Stimulated activated CD4-positive, alpha-beta T cell treated with anti-CD3 and anti-CD28 coated beads, Interleukin-1b, Interleukin-23, amount 100 ng/mL, for 48 hours (primary cell): ENCODE results near the gene PHETA1.
"Not testable (repeated sequence)": the region's sequence is repeated elsewhere in the genome, so short reads cannot be mapped to it uniquely, and the experiment has no call there.

Experiments
- DNase-seq: peaks from one replicate; pipeline ENCODE4 v3.0.0-alpha.2; 2020

PHETA1 gene

DNA sequence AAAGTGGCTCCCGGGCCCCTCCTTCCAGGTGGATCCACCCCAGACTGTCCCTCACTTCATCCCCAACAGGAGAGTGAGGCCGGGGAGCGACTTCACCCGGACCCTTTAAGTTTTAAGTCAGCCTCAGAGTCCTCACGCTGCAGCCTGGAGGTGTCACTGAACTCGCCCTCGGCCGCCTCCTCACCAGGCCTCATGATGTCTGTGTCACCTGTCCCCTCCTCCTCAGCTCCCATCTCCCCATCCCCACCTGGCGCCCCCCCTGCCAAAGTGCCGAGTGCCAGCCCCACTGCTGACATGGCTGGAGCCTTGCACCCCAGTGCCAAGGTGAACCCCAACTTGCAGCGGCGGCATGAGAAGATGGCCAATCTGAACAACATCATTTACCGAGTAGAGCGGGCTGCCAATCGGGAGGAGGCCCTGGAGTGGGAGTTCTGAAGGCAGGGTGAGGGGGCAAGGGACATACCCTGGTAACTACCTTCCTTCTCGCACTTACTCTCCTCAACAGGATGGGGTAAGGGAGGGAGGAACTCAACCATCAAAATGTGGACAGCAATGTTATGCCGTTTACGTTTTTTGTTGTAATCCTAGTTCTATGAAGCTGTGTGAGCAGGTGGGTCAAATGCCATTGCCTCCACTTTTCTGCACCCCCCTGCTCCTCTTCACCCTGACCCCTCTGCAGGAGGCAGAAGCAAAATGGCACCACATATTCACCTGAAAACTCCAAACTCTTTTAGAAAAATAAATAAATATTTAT is 20.8 kb downstream of the PHETA1 start:
- no peak for DNase-seq

DNA sequence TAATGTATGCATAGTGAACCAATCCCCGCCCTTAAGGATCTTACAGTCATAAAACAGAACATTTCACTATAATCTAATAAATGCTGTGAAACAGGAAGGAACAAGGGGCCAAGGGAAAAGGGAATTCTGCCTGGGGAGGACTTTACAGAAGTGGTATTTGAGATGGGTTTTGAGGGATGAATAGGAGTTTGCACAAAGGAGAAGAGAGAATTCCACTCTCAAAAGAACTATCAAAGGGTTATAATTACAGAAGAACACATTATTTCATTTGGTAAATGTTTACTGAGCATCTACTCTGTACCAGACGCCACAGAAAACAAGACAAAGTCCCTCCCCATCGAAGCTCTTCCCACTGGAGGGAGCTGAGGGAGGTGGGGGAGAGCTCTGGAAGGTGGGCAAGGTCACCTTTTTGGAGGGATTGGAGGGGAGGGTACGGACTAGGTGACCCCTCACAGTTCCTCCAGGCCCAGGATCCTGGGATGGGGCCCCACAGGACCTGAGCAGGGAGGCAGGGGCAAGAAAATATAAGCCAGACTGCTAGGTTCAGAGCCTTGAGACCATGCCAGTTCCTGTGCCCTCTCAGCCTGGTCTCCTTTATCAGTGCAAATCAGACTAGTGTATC is 24.5 kb downstream of the PHETA1 start:
- no peak for DNase-seq

DNA sequence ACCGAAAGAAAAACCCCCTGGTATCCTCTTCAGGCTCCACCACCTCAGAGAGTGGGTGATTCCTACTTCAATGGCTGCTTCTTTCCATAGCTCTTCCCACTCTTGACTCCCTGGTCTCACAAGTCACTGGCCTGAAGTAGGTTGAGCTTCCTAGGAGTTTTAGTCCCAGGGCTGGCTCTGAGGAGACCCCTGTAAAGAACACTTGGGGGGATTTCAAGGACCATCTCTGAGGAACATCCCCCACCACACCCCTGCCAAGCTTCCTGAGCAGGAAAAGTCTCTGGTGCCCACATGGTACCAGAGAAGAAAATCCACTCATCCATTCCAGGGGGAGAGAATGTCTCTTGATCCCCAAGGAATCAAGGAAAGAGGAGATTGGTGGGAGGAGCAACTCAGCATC is 25.7 kb downstream of the PHETA1 start:
- DNase-seq, result no peak

DNA sequence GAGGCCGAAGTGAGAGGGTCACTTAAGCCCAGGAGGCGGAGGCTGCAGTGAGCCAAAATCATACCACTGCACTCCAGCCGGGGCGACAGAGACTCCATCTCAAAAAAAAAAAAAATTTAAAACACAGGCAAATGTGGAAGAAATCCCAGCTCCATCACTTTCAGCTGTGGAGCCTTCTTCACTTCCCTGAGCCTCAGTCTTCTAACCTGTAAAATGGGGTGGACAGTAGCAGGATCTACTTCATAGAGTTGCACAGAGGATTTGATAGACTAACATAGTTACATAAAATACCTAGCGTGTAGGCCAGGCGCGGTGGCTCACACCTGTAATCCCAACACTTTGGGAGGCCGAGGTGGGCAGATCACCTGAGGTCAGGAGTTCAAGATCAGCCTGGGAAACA is 26.5 kb downstream of the PHETA1 start:
- no peak for DNase-seq

DNA sequence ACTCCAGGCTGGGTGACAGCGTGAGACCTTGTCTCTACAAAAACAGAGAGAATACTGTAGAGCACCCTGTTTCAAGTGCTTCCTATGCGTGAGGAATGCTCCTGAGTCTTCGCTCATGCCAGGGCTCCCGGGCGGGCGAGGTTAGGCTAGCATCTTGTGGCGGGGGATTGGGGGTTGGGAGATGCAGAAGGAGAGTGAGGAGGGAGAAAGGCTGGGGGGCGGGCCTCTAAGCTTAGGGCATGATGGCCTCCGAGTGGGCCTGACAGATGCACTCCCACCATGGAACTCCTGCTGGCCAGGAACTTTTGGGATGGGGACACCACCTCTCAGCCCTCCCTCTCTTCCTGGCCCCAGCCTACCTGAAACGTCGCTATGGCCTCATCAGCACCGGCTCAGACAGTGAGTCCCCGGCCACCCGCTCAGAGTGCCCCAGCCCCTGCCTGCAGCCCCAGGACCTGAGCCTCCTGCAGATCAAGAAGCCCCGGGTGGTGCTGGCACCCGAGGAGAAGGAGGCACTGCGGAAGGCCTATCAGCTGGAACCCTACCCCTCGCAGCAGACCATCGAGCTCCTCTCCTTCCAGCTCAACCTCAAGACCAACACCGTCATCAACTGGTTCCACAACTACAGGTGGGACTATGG is 27.3 kb downstream of the PHETA1 start:
- no peak for DNase-seq

DNA sequence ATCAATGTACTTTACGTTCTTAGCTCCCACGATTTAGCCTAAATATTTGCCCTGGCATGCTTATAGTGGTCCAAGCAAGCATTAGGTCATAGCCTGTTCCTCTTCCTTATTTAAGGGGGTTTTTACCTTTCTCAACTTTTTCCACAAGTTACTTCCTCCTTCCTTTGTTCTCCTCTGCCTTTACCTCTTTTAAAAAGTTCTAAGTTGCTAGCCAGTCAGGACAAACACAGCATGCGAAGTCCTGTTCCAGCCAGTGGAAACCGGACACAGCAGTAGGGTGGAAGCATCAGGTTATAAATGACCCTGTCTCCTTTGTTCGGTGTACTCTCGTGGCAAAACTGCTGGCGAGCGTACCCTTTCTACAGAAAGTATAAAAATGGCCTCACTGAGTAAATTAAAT is 28.2 kb downstream of the PHETA1 start:
- not testable (repeated sequence) for DNase-seq

DNA sequence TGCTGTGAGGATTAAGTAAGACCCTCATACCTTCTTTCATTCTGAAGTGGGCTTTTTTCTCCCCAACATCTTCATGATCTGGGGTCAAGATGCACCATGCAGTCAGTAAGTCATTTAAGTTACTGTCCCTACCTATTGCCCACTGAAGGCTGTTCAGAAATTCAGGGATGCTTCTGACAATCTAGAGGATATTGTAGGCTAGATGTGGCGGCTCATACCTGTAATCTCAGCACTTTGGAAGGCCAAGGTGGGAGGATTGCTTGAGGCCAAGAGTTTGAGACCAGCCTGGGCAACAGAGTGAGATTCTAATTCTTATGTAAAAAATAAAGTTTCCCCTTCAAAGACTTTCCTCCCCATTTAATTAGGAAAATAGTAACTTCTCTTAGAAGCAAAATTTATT is 28.7 kb downstream of the PHETA1 start:
- DNase-seq, result no peak

DNA sequence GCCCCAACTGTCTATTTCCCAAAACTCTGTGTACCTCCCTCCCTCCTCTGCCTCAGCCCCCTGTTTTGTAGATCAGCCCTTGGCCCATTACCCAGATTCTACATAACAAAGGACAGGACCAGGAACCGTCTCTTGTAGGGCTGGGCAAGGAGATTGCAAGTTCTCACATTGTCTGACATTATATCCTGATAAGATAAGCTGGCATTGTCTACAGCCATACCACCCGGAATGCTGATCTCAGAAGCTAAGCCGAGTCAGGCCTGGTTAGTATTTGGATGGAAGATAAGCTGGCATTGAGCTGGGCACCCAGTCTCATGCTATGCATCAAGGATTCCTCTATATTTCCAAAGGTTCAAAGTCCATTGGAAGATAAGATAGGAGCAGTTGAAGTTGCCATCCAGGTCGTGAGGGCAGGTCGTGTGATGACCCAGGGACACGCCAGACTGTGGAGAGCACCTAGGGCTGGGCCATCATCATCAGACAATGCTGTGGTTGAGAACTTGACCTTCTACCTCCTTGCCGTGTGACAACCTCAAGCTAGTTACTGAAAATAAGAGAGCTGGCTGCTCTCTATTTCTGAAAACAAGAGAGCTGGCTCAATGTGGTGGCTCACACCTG is 29.5 kb downstream of the PHETA1 start:
- no peak for DNase-seq

DNA sequence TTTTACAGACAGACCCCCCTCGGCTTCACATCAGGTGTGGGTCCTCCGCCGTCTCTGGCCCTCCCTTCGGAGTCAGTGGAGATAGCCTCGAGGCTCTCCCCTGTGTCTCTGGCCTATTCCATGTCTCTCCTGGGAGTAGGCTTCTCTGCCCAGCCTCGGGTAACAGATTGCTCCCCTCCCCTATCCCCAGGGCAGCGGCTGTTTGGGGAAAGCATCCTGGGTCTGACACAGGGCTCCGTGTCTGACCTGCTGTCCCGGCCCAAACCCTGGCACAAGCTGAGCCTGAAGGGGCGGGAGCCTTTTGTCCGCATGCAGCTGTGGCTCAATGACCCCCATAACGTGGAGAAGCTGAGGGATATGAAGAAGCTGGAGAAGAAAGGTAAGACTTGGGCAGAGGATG is 30.8 kb downstream of the PHETA1 start:
- DNase-seq, result no peak

DNA sequence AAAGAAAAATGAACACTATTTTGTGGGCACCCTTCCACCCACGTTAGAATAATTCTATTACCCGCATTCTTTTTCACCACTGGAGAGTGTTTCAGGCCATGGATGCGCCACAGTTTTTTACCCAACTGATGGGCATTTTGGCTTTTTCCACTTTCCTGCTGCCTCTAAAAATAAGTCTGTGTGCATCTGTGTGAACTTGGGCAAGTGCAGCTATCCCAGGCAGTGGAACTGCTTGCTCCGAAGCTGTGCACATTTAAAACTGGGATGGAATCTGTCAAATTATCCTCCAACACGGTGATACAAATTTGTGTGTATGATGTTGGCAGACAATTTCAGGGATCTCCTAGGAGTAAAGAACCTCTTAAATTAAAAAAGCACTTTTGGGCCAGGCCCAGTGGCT is 31.5 kb downstream of the PHETA1 start:
- no peak for DNase-seq

DNA sequence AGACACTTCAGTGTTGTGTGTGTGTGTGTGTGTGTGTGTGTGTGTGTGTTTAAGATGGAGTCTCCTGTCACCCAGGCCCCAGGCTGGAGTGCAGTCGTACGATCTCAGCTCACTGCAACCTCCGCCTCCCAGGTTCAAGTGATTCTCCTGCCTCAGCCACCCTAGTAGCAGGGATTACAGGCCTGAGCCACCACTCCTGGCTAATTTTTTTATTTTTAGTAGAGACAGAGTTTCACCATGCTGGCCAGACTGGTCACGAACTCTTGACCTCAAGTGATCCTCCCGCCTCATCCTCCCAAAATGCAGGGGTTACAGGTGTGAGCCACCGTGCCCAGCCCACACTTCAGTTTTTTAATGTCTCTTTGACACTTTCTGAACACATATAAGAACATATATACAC is 32.5 kb downstream of the PHETA1 start:
- not testable (repeated sequence) for DNase-seq

DNA sequence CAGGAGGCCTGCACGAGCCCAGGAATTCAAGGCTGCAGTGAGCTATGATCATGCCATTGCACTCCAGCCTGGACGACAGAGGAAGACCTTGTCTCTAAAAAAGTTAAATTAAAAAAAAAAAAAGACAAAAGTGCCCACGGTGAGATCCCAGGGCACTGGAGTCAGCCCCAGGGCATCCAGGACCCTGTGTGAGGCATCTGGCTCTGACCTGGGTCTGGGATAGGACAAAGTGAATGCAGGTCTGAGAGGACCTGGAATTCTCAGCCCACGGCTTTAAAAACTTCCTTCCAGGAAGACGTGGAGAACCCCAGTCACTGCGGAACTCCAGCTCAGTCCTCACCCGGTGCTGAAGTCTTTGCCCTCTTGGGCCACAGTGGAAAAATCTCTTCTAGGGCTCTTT is 33.1 kb downstream of the PHETA1 start:
- no peak for DNase-seq

DNA sequence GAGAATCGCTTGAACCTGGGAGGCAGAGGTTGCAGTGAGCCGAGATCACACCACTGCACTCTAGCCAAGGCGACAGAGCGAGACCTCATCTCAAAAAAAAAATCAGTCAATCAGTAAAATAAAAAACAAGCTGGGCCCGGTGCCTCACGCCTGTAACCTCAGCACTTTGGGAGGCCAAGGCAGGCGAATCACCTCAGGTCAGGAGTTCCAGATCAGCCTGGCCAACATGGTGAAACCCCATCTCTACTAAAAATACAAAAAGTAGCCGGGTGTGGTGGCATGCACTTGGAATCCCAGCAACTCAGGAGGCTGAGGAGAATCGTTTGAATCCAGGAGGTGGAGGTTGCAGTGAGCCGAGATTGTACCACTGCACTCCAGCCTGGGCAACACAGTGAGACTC is 33.6 kb downstream of the PHETA1 start:
- not testable (repeated sequence) for DNase-seq

DNA sequence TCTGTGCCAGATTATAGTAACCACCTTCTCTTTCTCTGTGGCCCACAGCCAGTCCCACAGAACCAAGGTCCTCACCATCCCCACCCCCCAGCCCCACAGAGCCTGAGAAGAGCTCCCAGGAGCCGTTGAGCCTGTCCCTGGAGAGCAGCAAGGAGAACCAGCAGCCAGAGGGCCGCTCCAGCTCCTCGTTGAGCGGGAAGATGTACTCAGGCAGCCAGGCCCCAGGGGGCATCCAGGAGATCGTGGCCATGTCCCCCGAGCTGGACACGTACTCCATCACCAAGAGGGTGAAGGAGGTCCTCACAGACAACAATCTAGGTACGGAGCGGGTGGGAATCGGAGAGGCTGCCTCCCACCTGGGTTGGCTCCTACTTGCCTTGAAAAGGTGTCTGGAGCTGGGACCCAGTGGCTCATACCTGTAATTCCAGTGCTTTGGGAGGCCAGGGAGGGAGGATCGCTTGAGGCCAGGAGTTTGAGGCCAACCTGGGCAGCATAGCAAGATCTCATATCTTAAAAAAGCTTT is 34.4 kb downstream of the PHETA1 start:
- no peak for DNase-seq

DNA sequence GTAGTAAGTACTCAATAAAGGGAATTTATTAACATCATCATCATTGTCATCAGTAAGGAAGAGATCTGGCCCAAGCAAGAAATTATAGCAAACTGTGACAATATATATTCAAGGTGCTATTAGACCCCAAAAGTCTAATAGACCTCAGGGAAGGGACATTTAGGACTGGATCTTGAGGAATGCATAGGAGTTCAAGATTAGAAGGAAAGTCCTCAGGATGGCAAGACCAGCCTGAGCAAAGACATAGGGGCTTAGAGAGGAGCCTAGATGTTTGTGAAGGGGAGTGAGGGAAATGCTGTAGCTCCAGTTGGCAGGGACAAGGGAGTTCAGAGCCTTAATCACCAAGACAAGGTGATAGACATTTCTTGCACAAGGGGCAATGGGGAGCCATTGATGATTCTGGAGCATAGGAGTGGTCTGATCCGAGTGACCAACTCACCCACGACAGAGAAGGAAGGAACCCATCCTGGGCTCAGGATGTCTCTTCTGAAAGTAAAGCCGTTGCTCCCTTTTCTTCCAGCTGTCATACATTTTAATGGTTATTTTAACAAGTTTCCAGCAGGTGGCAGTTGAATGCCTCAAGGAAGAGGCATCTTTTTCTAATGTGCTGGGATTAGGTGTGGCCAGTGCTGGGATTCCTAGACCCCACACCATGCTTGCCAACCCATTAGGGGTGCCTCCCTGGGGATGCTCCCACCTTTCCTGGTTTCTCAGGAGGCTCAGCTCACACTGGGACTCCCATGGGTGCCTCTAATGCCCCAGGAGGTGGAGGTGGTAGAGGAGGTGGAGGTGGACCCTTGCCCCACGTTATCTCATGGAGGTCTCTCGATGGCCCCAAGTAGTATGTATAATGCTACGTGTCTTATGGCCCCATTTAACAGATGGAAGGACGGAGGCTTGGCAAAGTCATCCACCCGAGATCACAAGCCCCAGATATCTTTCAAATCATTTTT is 37.8 kb downstream of the PHETA1 start:
- no peak for DNase-seq

DNA sequence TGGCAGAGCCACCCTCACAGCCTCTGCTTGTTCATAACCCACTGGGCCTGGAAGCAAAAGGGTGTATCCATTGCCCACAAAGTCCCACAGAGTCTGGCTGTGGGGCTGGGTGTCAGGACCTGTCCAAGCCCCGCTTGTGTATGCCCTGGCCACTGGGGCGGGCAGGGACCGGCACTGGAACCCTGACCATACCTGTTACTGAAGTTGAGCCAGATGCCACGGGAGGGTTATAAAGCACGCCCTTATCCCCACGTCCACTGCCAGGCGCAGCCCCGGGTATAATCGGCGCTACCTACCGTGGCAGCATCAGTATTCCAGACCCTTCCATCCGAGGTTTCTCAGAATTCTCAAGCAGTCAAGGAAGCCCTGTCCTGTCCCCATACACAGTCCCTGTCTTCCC is 40.8 kb downstream of the PHETA1 start:
- no peak for DNase-seq

DNA sequence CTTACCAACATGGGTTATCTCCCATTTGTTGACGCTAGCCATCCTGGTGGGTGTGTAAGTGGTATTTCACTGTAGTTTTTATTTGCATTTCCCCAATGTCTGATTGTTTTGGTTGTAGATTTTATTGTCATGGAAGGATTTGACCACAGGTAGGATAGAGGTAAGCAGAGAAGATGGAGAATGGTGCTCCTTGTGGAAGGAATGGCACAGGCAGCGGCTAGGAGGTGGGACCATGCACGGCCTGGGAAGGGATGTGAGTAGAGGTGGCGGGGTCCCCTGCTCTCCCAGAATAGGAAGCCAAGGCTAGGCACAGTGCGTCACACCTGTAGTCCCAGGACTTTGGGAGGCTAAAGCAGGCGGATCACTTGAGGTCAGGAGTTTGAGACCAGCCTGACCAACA is 41.4 kb downstream of the PHETA1 start:
- DNase-seq, result no peak

DNA sequence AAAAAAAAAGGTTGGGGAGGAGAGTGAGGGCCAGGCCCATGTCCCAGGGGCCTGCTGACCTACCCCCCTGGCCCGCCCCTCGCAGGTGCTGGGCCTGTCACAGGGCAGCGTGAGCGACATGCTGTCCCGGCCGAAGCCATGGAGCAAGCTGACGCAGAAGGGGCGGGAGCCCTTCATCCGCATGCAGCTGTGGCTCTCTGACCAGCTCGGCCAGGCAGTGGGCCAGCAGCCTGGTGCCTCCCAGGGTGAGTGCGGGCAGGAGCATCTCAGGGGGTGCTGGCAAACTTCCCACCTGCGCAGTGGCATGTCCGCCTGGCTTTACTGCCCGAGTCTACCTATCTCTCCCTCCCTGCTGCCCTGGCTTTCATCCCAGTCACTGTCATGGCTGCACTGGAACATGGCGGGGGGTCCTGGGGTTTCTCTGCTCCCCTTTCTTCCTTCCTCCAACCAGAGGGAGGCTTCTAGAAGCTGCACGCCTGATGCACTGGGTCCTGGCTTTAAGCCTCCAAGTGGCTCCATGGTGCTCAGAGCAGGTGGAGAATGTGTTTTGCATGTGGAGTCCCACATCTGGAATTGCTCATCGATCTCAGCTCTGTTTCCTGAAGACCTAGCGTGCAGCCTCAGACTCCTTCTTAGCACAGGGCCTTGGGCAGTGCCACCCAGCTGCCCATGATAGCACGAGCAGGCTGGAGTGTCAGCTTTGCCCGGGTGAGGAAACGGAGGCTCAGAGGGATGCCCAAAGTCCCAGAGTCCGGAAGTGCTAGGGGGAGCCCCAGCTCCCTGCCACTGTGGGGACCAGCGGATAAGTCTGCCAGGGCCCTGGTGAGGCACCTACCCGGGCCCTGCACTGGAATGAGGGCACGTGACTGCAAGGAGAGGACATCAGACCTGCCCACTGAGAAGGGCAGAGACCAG is 46.3 kb downstream of the PHETA1 start:
- DNase-seq, result no peak

DNA sequence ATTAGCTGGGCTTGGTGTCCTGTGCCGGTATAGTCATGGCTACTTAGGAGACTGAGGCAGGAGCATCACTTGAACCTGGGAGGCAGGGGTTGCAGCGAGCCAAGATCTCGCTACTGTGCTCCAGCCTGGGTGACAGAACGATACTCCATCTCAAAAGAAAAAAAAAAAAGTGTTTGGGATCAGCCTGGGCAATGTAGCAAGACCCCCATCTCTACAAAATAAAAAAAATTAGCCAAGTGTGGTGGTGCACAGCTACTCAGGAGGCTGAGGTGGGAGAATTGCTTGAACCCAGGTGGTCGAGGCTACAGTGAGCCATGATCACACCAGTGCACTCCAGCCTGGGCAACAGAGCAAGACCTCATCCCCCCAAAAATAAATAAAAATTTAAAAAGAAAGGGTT is 47.6 kb downstream of the PHETA1 start:
- no peak for DNase-seq

DNA sequence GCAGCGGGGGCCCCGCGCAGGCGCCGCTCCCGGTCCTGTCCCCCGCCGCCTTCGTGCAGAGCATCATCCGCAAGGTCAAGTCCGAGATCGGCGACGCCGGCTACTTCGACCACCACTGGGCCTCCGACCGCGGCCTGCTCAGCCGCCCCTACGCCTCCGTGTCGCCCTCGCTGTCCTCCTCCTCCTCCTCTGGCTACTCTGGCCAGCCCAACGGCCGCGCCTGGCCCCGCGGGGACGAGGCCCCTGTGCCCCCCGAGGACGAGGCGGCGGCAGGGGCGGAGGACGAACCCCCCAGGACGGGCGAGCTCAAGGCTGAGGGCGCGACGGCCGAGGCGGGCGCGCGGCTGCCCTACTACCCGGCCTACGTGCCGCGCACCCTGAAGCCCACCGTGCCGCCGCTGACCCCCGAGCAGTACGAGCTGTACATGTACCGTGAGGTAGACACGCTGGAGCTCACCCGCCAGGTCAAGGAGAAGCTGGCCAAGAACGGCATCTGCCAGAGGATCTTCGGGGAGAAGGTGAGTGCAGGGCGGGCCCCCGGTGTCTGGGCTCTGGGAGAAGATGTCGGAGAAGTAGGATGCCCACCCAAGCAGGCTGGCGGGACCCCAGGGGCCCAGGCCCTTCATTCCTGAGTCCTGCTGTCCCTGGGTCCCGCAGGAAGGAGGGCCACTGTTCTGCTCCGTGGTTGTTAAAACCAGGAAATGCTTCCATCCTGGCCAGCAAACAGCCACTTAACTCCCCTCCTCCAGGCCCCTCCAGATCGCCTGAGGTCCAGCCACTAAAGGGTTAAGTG is 48.4 kb downstream of the PHETA1 start:
- DNase-seq, result no peak
